Thyroid gland (tissue), 4 donors: ENCODE results near the gene BMS1.

ENCODE experiments used
- CTCF ChIP-seq, 6 experiments: fragments of 200-600 bp in 3 of 6; fragments of 450-650 bp in 3 of 6; sonication (generic) in 3 of 6; IDR thresholded peaks; one replicate each; pipeline ENCODE4 v1.5.1; 2016 to 2019; ENCODE audit warnings: antibody characterized with exemption in 6 of 6, mild to moderate bottlenecking in 2 of 6, inconsistent platforms in 1 of 6, moderate library complexity in 1 of 6
- POLR2A ChIP-seq, 2 donors: fragments of 450-650 bp; IDR thresholded peaks; one replicate each; pipeline ENCODE4 v1.6.1; 2017; ENCODE audit warnings: antibody characterized with exemption in 2 of 2, mild to moderate bottlenecking in 2 of 2, moderate library complexity in 1 of 2

GRCh38 chr10:42882597-42882996 is 100.0 kb downstream of the BMS1 start:
- no peak for TF ChIP-seq CTCF (IDR thresholded peaks at IDR 0.05)
- TF ChIP-seq POLR2A (IDR thresholded peaks at IDR 0.05): no peak
